ENCODE results near the gene KLHL17.
A peak's percentile ranks its signal among the peaks of the same experiment; 100 is the strongest.
"Not testable (repeated sequence)": the region's sequence is repeated elsewhere in the genome, so short reads cannot be mapped to it uniquely, and the experiment has no call there.

Gene KLHL17

DNA sequence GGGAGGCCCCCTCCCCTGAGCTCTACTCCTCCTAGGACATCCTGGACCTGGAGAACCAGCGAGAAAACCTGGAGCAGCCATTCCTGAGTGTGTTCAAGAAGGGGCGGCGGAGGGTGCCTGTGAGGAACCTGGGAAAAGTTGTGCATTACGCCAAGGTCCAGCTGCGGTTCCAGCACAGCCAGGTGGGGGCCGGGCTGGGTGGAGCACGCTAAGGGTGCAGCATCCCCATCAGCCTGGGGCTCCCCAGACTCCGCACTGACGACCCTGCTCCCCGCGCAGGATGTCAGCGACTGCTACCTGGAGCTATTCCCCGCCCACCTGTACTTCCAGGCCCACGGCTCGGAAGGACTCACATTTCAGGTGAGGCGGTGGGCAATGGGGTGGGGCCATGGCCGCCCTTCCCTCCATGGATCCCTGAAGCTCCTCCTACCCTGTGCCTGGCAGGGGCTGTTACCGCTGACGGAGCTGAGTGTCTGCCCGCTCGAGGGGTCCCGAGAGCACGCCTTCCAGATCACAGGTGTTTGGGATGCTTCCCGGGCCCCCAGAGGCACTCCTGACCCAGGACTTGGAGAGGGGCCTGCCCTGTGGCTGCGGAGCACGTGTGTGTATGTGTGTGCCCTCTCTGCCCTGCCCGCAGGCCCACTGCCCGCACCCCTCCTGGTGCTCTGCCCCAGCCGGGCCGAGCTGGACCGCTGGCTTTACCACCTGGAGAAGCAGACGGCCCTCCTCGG, 10.0 kb downstream of the KLHL17 start:
- DNase-seq = no peak

DNA sequence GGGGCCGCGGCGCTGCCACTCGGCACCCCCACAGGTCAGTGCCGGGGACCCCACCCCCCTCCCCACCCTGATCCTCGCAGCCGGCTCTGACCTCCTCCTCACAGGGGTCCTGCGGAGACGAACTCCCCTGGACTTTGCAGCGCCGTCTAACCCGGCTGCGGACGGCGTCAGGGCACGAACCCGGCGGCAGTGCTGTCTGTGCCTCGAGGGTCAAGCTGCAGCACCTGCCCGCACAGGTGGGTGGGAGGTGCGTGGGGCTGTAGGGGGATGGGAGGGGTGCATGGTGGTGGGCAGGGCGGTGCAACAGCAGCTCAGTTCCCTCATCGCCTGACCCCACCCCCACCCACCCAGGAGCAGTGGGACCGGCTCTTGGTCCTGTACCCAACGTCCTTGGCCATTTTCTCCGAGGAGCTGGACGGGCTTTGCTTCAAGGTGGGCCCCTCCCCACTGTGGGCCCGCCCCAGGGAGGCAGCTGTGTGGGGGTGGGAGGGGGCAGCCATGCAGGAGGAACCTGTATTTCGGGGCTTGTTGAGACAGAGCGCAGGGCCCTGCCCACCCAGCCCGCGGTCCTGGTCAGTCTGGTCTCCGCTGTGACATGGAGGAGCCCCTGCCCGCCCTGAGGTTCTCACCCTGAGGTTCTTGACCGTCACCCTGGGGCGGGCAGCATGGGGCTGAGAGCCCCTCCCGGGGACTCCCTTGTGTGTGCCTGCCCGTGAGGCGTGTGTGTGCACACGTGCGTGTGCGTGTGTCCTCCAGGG, 10.8 kb downstream of the KLHL17 start:
- no peak for DNase-seq

DNA sequence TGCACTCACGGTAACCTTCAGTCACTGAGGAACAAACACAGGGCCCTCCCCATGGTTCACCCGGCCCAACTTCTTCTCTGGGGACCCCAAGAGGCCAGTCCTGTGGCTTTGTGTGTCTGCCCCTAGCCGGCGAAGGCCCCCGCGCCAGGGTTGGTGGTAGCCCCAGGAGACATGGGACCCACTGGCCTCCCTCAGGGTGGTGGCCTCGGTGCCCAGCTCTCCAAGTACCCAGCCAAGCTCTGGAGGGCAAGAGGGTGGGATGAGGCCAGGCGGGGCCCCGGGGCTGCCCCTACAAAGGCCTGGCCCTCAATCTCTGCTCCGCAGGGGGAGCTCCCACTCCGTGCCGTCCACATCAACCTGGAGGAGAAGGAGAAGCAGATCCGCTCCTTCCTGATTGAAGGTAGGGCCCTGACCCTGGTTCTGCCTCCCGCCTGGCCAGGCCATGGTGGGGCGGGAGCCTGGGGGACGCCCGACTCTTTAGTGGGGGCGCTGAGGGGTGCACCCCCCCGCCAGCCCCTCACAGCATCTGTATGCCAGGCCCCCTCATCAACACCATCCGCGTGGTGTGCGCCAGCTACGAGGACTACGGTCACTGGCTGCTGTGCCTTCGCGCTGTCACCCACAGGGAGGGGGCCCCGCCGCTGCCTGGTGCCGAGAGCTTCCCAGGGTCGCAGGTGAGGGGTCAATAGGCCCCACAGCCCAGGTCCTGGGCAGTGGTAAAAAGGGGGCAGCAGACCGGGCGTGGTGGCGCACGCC, 11.5 kb downstream of the KLHL17 start:
- DNase-seq = no peak

DNA sequence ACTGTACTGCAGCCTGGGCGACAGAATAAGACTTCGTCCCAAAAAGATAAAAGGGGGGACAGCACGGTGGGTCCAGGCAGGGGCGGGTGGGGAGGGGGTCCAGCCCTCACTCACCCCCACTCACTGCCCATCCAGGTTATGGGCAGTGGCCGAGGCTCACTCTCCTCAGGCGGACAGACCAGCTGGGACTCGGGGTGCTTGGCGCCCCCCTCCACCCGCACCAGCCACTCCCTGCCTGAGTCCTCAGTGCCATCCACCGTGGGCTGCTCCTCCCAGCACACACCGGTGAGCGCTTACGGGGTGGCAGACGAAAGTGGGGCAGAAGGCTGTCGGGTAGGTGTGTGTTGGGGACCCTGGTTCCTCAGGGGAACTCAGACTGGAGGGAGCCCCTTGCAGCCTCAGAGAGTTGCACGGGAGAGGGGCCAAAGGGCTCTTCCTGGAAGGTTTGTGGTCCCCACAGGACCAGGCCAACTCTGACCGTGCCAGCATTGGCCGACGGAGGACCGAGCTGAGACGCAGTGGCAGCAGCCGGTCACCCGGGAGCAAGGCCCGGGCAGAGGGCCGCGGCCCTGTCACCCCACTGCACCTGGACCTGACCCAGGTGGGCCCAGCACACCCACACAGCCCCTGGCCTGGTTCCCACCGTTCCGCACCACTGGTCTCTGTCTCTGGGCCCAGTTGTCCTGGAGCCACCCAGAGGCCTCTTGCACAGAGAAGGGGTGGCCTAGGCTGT, 12.5 kb downstream of the KLHL17 start:
- DNase-seq = no peak

DNA sequence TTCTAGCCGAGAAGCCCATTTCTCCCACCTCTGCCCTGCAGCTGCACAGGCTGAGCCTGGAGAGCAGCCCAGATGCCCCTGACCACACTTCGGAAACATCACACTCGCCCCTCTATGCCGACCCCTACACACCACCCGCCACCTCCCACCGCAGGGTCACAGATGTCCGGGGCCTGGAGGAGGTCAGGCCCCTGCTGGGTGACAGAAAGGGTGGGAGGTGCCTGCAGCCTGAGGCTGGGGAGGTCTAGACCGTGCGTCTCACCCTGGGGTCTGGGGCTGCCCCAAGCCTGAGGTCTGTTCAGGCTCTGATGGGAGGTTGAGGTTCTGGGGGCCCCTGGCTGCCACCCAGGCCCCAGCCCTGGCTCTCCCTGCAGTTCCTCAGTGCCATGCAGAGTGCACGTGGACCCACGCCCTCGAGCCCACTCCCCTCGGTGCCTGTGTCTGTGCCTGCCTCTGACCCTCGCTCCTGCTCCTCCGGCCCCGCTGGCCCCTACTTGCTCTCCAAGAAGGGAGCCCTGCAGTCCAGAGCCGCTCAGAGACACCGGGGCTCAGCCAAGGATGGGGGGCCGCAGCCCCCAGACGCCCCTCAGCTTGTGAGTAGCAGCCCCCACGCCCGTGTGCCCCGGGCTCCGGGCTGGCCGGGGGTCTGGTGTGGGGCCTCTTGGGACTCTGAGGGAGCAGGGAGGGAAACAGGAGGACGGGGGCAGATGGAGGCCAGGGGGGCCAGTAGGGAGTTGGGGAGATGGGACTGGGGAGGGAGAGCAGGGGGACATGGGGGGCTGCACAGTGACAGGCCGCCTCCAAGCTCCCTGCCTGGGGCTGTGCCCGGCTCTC, 13.3 kb downstream of the KLHL17 start:
- DNase-seq = no peak

DNA sequence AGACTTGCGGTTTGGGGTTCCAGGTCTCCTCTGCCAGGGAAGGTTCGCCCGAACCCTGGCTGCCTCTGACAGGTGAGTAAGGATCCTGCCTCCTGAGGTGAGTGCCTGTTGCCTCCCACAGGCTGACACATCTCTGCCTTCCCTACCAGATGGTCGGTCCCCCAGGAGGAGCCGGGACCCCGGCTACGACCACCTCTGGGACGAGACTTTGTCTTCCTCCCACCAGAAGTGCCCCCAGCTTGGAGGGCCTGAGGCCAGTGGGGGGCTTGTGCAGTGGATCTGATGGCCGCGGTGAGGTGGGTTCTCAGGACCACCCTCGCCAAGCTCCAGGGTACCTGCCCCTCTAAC, 13.9 kb downstream of the KLHL17 start:
- no peak for DNase-seq

DNA sequence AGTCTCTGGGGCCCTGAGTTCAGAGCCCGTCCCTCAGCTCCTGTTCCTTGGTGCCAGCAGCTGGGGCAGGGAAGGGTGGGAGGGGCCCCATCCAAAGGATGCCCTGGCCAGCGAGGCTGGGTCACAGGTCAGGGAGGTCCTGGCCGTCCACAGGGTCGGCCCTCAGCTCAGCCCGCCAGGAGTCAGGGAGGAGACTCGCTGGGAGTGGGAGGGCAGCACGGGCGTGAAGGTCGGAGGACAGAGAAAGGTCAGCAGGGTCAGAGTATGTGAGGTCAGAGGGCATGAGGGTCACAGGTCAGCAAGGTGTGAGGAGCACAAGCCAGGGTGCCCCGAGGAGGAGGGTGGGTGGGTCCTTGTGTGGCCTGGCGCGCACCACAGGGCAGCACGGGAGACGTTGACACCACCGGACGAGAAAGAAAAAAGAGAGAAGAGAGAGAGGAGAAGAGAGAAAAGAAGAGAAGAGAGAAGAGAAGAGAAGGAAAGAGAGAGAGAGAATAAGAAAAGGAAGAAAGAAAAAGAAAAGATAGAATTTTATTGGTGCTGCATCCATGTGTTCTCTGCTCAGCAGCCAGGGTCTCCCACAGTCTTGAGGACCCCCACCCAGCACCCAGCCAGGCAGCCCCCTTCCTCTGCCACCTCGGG, 14.4 kb downstream of the KLHL17 start:
- no peak for DNase-seq

DNA sequence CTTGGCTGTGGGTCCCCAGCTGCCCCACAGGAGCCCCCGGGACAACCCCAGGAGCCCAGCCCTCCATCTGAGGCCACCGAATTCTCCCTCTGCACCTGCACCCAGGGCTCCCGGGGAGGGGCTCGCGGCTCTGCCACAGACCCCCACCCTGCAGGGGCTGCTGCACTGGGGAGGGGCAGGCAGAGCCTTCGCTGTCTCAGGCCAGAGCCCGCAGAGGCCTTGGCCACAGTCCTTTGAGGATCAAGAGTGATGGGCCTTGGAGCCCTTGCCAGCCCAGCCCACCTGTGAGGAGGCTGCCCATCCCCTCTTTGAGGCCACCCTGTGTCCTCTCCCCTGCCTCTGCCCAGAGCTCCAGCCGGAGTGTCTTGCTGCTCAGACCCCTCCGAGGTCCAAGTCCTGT, 15.0 kb downstream of the KLHL17 start:
- DNase-seq = no peak

DNA sequence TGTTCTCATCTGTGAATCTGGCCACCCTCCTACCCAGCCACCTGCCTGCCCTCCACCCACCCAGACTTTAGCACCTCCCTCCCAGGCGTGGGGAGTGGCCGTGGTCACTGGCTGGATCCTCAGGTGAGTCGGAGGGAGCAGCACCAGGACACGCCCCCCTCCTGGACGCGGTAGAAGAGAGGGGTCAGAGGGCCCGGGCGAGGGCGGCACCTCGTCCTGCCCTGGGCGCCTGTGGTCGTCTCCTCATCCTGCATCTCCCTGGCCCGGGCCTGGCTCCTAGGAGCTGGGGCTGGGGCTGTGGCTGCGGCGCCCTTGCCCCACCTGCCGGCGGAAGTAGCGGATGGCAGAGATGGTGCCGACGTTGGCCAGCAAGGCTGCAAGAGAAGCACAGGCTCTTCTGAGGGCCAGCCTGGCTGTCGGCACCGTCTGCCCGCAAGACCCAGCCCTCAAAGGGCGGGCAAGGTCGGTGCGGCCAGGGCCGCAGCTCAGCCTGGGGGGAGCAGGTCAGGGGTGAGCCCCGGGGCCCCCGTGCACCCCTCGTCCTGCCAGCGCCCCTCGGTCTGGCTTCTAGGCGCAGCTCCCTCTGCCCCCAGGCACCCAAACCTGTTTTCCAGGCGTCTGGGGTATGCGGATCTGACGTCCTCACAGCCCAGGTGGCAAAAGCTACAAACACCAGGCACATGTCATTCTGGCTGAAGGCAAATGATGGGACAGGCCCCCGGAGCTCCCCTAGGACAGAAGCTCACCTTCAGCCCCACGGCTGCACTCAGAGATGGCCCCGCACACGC, 15.7 kb downstream of the KLHL17 start:
- peak; percentile 70 for DNase-seq

DNA sequence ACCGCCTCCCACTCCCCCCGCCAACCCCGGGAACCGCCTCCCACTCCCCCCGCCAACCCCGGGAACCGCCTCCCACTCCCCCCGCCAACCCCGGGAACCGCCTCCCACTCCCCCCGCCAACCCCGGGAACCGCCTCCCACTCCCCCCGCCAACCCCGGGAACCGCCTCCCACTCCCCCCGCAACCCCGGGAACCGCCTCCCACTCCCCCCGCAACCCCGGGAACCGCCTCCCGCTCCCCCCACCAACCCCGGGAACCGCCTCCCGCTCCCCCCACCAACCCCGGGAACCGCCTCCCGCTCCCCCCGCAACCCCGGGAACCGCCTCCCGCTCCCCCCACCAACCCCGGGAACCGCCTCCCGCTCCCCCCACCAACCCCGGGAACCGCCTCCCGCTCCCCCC, 16.4 kb downstream of the KLHL17 start:
- not testable (repeated sequence) for DNase-seq

DNA sequence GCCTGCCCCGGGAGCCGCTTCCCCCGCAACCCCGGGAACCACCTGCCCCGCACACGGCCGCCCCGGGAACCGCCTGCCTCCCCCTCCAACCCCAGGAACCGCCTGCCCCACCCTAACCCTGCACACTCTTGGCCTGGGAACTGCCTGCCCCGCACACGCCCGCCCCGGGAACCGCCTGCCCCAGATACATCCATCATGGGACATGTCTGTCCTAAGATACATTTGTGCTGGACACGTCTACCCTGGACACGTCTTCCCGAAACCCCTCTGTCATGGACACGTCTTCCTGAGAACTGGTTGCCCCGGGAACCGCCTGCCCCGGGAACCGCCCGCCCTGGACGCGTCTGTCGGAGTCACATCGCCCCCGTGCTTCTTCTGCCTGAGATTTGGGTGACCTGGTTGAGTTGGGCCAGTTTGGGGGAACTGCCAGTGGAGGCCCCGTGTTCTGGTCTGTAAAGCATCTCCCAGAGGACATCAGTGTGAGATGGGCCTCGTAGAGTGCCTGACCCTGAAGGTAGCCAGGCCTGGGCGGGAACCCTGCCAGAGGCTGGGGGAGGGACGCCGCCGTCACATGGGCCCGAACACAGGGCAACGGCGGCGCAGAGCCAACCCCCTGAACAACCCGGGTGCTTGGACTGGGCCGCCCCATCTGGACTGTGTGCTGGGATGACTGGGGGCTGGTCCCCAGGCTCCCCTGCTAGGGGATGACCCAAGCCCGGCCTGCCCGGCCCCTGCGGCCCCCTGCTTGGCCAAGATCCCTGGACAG, 17.9 kb downstream of the KLHL17 start:
- DNase-seq = no peak

DNA sequence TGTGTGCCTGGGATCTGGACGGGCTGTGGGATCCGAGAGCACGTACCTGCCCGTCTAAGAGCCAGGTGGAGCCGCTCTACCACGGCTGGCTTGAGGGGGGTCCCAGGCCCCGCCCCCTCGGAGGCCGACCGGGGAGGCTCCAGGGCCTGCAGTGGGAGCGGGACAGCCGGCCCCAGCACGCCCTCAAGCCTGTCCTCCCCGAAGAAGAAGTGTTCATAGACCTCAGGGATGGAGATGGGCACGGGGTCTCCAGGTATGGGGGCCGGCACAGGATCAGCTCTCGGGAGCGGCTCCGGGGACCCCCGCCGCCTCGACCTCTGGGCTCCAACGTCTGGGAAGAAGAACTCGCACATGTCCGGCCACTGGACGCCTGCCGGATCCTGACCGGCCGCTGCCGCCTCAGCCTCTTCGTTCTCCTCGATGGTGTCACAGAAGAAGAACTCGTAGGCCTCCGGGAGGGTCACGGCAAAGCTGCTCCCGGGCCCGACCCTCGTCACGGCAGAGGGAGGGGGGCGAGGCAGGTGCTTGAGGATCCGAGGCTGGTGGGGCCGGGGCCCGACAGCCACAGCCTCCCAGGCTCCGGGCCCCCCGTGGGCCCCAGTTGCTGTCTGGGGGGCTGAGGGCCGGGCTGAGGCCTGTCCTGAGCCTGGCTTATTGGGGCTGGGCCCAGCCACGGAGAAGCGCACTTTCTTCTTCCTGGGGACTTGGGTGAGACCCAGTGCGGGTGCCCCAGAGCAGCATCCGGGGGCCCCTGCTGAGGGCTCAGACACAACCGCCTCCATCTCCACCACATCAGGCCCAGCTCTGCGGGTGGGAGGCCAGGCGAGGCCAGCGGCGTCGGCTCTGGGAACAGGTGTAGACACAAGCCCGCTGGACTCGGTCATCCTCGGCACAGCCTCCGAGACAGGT, 18.7 kb downstream of the KLHL17 start:
- no peak for DNase-seq

DNA sequence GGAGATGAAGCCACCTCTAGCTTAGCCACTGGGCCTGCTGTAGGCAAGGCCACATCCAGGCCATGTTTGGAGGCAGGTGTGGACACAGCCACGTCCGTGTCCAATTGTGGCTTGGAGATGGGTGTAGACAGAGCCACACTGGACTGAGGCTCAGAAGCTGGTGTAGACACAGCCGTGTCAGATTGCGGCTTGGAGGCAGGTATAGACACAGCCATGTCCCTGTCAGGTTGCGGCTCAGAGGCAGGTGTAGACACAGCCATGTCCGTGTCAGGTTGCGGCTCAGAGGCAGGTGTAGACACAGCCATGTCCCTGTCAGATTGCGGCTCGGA, 19.3 kb downstream of the KLHL17 start:
- no peak for DNase-seq

DNA sequence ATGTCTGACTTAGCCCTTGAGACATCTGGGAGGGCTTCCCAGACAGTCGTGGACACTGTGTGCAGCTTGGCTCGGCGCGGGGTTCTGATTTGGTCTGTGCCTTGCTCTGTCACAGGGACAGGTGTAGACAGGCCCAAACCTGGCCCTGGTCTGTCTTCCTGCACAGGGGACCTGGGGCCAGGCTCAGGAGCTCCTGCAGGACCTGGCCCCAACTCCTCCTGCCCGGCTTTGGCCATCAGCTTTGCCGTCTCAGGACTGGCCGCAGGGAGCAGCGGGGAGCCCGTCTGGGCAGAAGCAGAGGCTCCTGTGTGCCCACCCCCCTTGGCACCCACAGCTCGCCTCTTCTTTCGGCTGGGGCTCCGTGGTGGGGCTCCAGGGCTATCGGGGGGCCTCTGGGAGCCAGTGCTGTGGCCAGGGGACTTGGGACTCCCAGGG, 19.8 kb downstream of the KLHL17 start:
- DNase-seq = no peak

DNA sequence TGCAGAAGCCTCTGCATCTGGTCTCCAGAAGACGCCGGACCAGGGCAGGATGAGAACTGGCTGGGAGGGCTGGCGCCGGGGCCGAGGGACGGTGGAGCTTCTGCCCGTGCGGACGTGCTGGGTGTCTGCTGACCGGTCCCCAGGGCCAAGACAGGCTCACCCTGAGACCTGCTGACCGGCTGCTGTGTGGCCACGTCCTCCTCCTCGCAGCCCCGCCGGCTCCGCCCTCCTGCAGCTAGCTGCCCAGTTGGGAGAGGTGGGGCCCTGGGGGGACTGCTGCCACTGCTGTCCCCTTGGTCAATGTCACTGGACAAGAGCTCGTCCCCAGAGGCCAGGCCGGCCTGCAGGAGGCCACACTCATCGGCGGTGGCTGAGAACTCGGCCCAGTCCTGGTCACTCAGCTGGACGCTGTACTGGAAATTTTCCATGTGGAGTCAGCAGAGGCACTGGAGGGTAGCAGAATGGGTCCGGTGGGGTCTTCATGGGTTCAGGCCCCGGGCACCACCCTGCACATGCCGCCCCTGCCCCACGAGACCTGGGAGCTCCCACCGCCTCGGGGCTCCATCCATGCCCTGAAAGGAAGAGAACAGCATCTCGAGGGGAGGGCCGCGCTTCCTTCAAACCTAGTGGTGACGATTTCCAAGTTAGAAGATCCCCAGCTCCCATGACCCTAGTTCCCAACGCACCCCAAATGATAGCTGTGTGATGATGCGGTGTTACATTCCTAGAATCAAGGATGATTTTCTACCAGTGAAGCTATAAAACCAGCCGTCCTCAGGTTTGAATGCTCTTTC, 20.4 kb downstream of the KLHL17 start:
- no peak for DNase-seq

DNA sequence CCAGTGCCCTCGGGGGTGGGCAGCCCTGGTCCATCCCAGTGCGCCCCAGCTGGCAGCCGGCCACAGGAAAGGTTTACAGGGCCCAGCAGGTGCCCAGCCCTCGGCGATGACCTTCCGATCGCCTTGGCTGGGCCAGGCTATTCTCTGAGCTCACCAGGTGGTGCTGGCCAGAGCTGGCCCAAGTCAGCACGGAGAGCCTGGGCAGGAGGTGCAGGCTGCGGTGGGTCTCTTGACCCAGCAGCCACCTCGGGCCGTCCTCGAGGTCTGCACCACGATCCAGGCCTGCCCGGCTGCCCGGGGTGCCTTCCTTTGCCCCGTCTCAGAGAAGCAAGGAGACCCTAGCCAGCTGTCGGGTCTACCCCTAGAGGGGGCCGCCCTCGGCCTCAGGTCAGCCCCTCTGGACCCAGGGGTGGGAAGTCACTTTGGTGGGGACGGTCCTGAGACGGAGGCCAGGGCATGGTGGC, 21.1 kb downstream of the KLHL17 start:
- DNase-seq = no peak

DNA sequence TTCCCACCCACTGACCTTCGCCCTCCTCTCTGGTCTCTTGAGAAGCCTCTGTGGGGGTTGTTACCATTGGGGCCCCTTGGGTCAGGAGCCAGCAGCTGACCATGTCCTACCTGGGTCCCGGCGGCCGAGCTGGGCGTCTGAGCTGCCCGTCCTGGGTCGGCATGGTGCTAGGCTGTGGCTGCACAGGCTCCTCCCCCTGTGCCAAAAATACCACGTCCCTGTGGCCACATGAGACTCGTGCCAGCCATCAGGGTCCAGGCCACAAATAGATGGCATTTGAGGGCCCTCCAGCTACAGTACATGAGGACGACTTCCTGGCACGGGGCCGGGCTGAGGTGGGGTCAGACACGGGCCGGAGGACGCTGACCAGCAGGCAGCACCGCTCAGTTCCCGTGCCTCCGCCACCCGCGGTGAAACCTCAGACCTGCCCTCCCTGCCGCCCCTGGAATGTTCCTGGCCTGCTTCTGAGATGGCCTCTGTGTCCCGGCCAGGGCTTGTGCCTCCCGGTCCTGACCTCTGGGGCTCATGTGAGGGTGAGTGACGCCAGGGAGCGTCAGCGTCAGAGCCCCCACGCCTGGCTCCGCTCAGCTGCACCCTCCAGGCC, 21.7 kb downstream of the KLHL17 start, which contains the start of gene PERM1:
PERM1 (minus strand) TSS at position 139 of the 604 bp plus-strand sequence. CDS start 1,064 bp downstream, outside the sequence.
- no peak for DNase-seq
